ENCODE data around the gene ATR.

DNA sequence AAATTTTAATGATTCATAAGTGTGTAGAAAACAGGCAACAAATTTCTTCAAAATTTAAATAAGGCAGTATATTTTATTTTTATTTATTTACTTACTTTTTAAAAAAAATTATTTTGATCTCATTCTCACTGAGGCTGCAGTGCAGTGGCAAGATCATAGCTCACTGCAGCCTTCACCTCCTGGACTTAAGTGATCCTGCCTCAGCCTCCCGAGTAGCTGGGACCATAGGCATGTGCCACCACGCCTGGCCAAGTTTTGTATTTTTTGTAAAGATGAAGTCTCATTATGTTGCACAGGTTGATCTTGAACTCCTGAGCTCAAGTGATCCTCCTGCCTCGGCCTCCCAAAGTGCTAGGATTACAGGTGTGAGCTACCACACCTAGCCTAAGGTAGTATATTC lies 69.5 kb downstream of the ATR start:
- TF ChIP-seq, protein P1, sequence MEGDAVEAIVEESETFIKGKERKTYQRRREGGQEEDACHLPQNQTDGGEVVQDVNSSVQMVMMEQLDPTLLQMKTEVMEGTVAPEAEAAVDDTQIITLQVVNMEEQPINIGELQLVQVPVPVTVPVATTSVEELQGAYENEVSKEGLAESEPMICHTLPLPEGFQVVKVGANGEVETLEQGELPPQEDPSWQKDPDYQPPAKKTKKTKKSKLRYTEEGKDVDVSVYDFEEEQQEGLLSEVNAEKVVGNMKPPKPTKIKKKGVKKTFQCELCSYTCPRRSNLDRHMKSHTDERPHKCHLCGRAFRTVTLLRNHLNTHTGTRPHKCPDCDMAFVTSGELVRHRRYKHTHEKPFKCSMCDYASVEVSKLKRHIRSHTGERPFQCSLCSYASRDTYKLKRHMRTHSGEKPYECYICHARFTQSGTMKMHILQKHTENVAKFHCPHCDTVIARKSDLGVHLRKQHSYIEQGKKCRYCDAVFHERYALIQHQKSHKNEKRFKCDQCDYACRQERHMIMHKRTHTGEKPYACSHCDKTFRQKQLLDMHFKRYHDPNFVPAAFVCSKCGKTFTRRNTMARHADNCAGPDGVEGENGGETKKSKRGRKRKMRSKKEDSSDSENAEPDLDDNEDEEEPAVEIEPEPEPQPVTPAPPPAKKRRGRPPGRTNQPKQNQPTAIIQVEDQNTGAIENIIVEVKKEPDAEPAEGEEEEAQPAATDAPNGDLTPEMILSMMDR (IDR thresholded peaks at IDR 0.05; ENCODE audit: poor library complexity, severe bottlenecking) = no peak
- TF ChIP-seq SMC3 (conservative IDR thresholded peaks at IDR 0.05; ENCODE audit: poor library complexity) (no peak), POLR2AphosphoS5 (IDR thresholded peaks at IDR 0.05) (no peak)

Measured in neural cell (in vitro differentiated cells).